Stimulated activated CD4-positive, alpha-beta T cell treated with anti-CD3 and anti-CD28 coated beads, Interleukin-2, amount 100 ng/mL, for 24 hours (primary cell): Measurements from ENCODE around the gene WNT1.

Experiments used
- DNase-seq, 2 donors: peaks; one replicate each; pipeline ENCODE4 v3.0.0-alpha.2; 2020

Gene WNT1

GRCh38 chr12:49030714-49031572 lies 52.8 kb downstream of the WNT1 start:
- DNase-seq = no peak

GRCh38 chr12:49031573-49032161 lies 53.5 kb downstream of the WNT1 start:
- DNase-seq = no peak
